GM19193 (cell line): ENCODE measurements around the gene PPARG.

Experiments used
- POLR2A ChIP-seq: IDR thresholded peaks from 4 replicates; pipeline ENCODE4 v1.6.1; 2011; ENCODE audit not compliant: insufficient read depth, insufficient read length; ENCODE audit errors: extremely low read depth

The PPARG gene

DNA sequence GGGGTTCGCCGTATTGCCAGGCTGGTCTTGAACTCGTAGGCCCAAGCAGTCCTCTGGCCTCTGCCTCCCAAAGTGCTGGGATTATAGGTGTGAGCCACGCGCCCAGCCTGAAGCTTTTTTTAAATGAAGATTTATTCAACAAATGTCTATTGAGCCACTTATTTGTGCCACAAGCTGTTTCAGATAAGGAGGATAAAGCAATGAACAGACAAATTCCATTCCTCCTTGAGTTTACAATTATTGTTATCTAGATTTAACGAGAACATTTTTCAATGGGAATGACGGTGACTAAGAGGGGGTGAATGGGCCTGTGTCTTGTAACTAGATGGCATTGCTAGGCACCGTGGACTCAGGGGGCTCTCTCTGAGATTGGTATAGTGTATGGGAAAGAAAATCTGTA lies 10.2 kb downstream of the PPARG start:
- TF ChIP-seq POLR2A, result no peak

DNA sequence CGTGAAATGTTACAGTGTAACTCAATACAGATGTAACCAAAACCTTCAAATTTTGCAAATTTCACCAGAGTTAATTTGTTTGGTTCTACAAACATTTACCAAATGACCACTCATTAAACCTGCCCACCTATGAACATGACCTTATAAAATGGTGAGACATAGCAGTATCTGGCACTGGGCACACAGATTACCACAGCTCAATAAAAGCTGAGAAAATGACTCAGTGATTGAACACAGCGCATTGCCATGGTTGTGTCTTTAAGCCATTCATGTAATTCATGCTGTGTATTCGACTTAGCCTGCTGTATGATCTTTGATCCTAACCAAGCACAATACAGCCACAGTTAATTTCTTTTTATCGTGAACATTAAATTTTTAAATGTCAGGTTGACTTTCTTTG lies 11.3 kb downstream of the PPARG start:
- no peak for TF ChIP-seq POLR2A

DNA sequence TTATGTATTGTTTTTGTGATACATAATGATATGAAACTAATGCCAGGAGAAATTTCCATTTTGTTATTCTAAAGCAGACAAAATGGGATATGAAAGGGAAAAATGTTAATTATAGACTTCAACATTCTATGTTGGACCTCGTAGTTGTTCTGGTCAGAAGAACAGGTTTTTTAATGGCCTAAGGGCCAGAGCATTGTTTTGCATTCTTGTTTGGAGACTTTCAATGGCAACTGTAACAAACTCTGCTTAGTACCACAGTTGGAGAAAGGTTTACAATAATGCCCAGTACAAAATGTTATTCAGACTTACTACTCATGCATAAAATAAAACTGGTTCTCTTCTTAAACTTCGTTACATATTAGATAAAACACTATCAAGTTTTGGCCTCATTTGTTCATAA lies 12.2 kb downstream of the PPARG start:
- TF ChIP-seq POLR2A, result no peak

DNA sequence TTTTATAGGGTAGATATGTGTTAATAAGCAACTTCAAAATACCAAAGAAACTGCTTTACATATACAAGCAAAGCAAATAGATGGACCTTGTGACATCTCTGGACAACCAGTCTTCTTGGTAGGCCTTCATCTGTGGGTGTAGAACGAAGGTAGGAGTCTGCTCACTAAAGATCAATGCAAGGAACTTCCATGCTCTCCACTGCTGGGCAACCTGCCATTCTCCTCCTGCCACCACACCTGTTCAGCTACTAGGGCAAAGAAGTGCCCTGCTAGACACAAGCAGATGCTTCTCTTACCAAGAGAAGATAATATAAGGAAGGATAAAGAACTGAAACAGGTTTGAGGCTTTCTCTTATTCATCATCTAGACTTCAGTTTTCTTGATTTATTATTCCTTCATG lies 12.6 kb downstream of the PPARG start:
- no peak for TF ChIP-seq POLR2A

DNA sequence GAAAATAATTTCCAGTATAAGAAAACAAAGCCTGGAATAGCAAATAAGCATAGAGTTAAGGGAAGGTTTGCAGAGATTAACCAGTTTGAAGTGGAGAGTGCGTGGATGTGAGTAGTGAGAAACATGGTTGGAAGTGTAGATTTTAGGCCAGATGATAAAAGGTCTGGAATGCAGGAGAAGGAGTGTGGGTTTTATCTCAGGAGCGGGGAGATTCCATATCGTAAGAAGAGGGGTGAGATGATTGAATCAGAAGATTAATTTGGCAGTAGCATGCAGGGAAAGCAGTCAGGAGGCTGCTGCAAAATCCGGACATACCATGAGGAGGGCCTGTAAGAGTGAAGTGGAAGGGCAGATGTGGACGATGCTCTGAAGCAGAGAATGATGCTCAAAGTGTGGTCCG lies 13.7 kb downstream of the PPARG start:
- TF ChIP-seq POLR2A, result no peak

DNA sequence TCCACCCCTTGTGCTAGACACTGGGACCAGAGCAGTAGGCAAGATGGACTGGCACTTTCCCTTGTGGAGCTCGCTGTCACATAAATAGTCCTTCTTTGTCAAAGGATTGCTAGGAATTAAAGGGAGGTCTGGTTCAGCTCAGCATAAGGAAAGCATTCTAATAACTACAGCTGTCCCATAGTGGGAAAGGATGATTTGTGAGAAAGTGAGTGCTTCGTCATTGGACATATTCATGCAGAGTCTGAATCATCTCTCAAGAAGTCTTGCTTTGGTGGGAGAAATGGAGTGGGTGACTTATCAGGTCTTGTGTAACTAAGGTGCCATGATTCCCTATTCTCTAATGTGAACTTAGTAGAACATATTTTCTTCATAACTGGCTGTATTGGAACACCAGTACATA lies 14.7 kb downstream of the PPARG start:
- TF ChIP-seq POLR2A, result no peak

DNA sequence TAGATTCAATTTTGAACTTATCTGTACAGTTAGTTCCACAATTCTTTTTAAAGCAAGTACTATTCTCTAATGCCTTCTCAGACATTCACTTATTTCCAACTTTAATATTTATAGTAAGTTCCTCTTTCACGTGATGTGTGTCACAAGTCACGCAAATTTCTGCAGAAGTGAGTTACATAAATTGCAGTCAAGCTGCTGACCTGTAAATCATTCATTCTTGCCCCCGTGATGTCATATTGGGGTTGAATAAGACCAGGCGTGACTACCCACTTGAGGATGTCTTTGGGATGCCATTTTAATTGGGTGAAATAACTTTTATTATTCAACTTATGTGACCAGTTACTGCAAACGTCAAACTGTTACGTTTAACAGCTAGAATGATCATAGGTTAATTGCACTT lies 15.1 kb downstream of the PPARG start:
- no peak for TF ChIP-seq POLR2A

DNA sequence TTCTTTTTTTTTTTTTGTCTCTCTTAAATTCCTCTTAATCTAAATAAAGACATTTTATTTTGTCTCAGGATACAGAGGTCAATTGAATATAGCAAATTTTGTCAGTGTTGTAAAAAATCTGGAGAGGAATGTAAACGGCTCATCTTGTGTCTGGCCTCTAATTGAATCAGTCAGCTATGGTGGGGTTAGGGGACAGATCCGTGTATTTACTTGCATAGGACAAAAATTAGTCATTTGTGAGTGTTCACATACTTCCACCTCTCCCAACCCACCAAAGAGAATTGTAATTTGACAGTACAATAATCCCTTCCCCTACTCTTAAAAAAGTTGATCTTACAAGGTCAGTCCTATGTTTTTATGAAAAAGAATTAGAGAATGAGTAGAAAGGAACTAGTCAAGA lies 18.3 kb downstream of the PPARG start:
- no peak for TF ChIP-seq POLR2A

DNA sequence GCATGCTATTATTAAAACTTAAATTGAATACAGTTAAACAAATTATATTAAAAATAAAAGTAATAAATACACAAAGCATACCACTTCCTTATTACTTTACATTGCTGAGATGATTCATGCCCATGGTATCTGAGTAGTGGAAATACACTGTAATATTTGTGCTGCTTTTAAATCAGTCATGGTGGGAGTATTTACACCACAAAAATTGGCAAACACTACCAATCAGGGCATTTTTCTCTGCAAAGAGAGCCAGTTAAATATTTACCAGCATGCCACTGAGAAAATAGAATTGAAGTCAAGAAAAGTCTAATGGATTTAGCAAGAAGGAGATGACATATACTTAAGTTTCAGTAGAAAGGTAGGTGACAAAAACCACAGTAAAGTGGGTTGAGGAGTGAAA lies 19.6 kb downstream of the PPARG start:
- TF ChIP-seq POLR2A, result no peak

DNA sequence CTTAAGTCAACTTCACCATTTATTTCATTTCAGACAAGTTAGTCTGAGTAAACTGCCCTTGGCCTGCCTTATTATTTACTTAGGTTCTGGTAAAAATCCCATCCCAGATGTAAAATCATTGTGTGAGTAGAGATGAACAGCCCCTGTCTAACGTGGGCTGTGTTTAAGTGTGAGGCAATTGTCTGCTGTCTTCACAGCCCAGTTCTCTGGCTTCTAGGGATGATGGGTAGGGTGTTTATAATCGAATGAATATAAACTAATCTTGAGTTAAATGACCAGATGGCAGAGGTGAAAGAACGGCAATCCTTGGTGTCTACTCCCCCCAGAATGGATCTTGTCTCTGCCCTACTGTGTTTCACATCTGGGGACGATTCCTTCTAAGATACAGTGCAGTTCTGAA lies 20.8 kb downstream of the PPARG start:
- TF ChIP-seq POLR2A, result no peak

DNA sequence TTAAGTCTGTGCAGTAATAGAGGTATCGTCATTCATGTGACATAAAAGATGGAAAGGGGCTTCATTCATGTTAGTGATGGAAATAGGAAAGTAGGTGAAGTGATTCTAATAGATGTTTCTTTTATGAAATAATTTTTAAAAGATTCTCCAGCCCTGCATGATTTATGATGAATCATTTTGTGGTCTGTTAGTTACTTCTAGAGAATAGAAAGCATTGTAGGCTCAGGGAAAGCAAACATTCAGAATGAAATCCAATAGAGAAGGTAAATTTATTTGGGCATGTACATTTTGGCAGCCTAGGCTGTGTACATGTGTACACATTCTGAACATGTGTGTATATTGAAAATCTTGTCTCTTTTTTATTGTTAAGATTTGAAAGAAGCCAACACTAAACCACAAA lies 23.1 kb downstream of the PPARG start:
- no peak for TF ChIP-seq POLR2A

DNA sequence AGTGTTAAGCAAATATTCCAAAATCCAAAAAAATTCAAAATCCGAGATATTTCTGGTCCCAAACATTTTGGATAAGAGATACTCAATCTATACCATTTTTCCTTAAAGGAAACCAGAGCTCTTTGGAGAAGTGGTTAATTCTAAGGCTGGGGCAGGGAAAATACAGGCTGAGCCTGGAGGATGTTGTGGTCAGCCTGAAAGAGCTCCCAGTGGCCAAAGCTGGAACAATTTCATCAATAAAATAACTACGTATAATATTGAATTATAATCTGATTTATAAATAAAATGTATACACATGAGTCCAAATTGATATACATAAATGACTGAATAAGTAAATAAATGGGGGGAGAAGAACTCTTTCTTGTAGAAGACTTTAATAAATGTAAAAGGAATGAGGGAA lies 24.6 kb downstream of the PPARG start:
- no peak for TF ChIP-seq POLR2A

DNA sequence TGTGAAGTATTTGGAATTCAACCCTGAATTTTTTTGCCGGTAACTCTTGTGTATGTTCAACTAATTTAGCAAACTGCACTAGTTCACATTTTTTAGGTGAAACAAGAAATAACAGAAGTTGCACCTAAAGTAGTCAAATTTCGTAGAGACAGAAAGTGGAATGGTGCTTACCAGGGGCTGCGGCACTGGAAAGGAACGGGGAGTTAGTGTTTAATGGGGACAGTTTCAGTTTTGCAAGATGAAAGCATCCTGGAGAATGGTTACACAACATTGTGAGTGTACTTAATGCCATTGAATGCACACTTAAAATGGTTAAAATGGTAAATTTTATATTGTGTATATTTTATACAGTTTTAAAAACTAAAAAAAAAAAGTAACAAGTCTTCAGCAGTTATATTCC lies 27.4 kb downstream of the PPARG start:
- TF ChIP-seq POLR2A, result no peak

DNA sequence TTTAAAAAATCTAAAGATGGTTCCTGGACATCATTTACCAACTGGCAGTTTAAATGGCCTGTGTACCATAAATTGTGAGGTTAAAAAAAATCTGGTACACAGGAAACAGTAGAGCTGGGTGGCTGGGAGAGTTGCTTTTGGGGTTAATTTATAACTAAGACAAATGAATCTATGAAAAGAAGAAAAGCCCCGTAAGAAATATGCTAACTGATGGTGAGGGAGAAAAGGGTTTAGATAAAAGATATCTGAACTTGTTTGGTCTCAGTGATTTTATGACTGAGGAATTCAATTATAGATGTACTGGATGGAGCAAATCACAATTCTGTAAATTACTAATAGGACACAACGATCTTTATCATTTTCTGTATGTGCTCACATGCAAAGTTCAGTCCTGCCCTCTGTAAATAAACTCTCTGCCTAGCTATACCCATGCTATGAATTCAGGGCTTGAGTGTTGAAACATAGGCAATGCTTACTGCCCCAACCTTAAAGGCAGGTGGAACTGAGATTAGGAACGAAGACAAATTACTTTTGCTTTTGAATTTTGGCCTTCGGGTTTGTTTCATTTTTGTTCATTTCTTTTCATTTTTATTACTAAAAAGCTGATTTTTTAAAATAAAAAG lies 28.0 kb downstream of the PPARG start:
- TF ChIP-seq POLR2A, result no peak

DNA sequence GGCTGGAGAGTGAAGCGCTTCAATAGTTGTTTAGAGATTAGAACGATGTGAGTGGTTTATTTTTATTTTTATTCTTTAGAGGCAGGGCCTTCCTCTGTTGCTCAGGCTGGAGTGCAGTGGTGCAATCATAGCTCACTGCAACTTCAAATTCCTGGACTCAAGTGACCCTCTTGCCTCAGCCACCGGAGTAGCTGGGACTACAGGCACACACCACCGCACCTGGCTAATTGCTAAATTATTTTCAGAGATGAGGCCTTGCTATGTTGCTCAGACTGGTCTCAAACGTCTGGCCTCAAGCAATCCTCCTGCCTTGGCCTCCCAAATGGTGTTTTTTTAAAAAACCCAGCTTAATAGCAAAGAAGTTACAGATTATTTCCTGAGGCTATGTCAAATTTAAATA lies 29.0 kb downstream of the PPARG start:
- TF ChIP-seq POLR2A, result no peak

DNA sequence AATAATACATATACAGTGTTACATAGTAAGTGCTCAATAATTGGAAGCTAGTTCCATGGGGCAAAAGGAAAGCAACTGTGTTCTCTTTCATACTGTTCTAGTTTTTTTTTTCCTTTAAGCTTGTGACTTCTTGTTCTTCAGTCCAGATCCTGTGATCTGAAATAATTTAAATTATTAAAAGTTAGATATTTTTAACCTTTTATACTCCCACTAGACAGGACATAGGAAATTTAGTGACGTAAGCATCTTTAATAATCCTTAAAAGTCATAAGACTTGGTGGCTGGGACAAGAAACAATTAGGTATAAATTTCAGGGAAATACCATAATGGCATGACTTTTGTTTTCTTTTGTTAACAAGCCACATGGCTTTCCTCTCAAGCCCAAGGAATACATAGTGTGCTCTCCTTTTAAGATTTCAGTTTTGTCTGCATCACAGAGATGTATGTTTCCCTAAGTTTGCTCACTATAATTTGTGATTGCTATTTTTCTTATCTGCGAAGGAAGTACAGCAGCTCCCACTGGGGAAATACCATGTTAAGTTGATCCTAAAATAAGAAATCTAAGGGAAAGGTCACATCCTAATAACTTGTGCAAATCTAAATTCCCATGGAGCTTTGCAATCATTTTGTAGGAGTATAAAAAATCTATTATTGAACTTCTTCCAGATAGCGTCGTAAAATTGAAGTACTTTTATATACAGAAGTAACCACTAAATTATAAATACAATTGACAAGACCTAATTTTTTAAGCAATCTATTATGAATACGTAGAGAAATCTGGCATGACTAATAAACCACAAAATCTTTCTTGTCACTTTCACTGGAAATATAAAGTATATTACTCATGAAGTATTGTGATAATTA lies 30.1 kb downstream of the PPARG start:
- no peak for TF ChIP-seq POLR2A
